ENCODE results near the gene KSR2. TPM values are rescaled to one million over a fixed set of nuclear protein-coding genes. Genes with fewer than 3 reads are reported as not detected.

KSR2 gene
- total RNA-seq, 1 donor from 2014 or later = 0.30 TPM

- no peaks in the 10 kb centered on the region for H3K79me2 ChIP-seq (ENCODE audit: low read depth)
- no peak overlapping the region for H3K4me2 ChIP-seq
- no peak for DNase-seq (ENCODE audit: low spot score)
- Mint-ChIP-seq H3K36me3 (no peaks in the 10 kb centered on the region), H3K9me3 (no peaks in the 10 kb centered on the region), H3K4me3 (no peak overlapping the region), H3K27ac (no peak overlapping the region), H3K27me3 (ENCODE audit: insufficient read depth, low read depth) (no peaks in the 10 kb centered on the region), H3K4me1 (no peaks in the 10 kb centered on the region)
- H3K9ac ChIP-seq = no peak overlapping the region
- no peaks in the 10 kb centered on the region for H3K27me3 ChIP-seq
- H3F3A ChIP-seq (ENCODE audit: low read depth) = no peaks in the 10 kb centered on the region
- H3K9me3 ChIP-seq (ENCODE audit: low read depth) = no peaks in the 10 kb centered on the region
- peaks cover 14% of the 10 kb centered on the region for H3K4me1 ChIP-seq
- H3K4me3 ChIP-seq = no peak overlapping the region
- H3K36me3 ChIP-seq = no peaks in the 10 kb centered on the region
- H2AFZ ChIP-seq (replicated peaks) = no peak overlapping the region
- H4K20me1 ChIP-seq (ENCODE audit: low read depth) = no peaks in the 10 kb centered on the region
- H3K27ac ChIP-seq = no peak overlapping the region
- TF ChIP-seq CTCF (IDR thresholded peaks at IDR 0.05) = no peak
These were observed 307.9 kb downstream of the KSR2 start for GRCh38 chr12:117660896-117661295.

- Mint-ChIP-seq H3K27ac (no peak overlapping the region), H3K27me3 (ENCODE audit: insufficient read depth, low read depth) (no peaks in the 10 kb centered on the region), H3K4me1 (no peaks in the 10 kb centered on the region), H3K36me3 (no peaks in the 10 kb centered on the region), H3K9me3 (no peaks in the 10 kb centered on the region), H3K4me3 (no peak overlapping the region)
- no peak for DNase-seq (ENCODE audit: low spot score)
- Histone ChIP-seq H3K4me2 (no peak overlapping the region), H4K20me1 (ENCODE audit: low read depth) (no peaks in the 10 kb centered on the region), H3K4me3 (no peak overlapping the region), H3K4me1 (no peaks in the 10 kb centered on the region), H3K9ac (no peak overlapping the region), H3F3A (ENCODE audit: low read depth) (no peaks in the 10 kb centered on the region), H2AFZ (replicated peaks) (no peak overlapping the region), H3K27ac (no peak overlapping the region), H3K9me3 (ENCODE audit: low read depth) (no peaks in the 10 kb centered on the region), H3K36me3 (no peaks in the 10 kb centered on the region), H3K79me2 (ENCODE audit: low read depth) (no peaks in the 10 kb centered on the region), H3K27me3 (no peaks in the 10 kb centered on the region)
- TF ChIP-seq CTCF (IDR thresholded peaks at IDR 0.05) = no peak
- no peak for TF ChIP-seq EZH2 (IDR thresholded peaks at IDR 0.05)
- no peak for TF ChIP-seq EZH2phosphoT487 (IDR thresholded peaks at IDR 0.05)
These were observed 310.6 kb downstream of the KSR2 start for GRCh38 chr12:117658226-117658625.

- H3K9me3 Mint-ChIP-seq = peaks cover 11% of the 10 kb centered on the region
- Histone ChIP-seq H3K9ac (no peak overlapping the region), H3K4me1 (peaks cover 6% of the 10 kb centered on the region), H3K27ac (no peak overlapping the region), H3K27me3 (no peaks in the 10 kb centered on the region), H3K79me2 (ENCODE audit: low read depth) (no peaks in the 10 kb centered on the region), H2AFZ (replicated peaks) (no peak overlapping the region), H3K36me3 (no peaks in the 10 kb centered on the region), H3K4me3 (no peak overlapping the region), H3K4me2 (no peak overlapping the region), H3K9me3 (ENCODE audit: low read depth) (no peaks in the 10 kb centered on the region), H4K20me1 (ENCODE audit: low read depth) (no peaks in the 10 kb centered on the region), H3F3A (ENCODE audit: low read depth) (no peaks in the 10 kb centered on the region)
- H3K4me1 Mint-ChIP-seq = no peaks in the 10 kb centered on the region
- no peak for DNase-seq (ENCODE audit: low spot score)
- no peak overlapping the region for H3K27ac Mint-ChIP-seq
- no peak overlapping the region for H3K4me3 Mint-ChIP-seq
- H3K27me3 Mint-ChIP-seq (ENCODE audit: insufficient read depth, low read depth) = peaks cover 11% of the 10 kb centered on the region
- no peaks in the 10 kb centered on the region for H3K36me3 Mint-ChIP-seq
- TF ChIP-seq CTCF (IDR thresholded peaks at IDR 0.05) (no peak), EZH2 (IDR thresholded peaks at IDR 0.05) (no peak), EZH2phosphoT487 (IDR thresholded peaks at IDR 0.05) (no peak)
These were observed 319.0 kb downstream of the KSR2 start for GRCh38 chr12:117649796-117650195.

GRCh38 chr12:117646520-117646919 lies 322.3 kb downstream of the KSR2 start:
- Mint-ChIP-seq H3K27ac (no peak overlapping the region), H3K4me3 (no peak overlapping the region), H3K9me3 (peaks cover 5% of the 10 kb centered on the region), H3K27me3 (ENCODE audit: insufficient read depth, low read depth) (peaks cover 13% of the 10 kb centered on the region), H3K36me3 (no peaks in the 10 kb centered on the region), H3K4me1 (no peaks in the 10 kb centered on the region)
- no peak overlapping the region for H3K27ac ChIP-seq
- peak; percentile 24 for DNase-seq (ENCODE audit: low spot score)
- no peaks in the 10 kb centered on the region for H3K27me3 ChIP-seq
- H3K9ac ChIP-seq = no peak overlapping the region
- H4K20me1 ChIP-seq (ENCODE audit: low read depth) = no peaks in the 10 kb centered on the region
- H3K4me1 ChIP-seq = peaks cover 6% of the 10 kb centered on the region
- TF ChIP-seq EZH2 (IDR thresholded peaks at IDR 0.05) = no peak
- TF ChIP-seq CTCF (IDR thresholded peaks at IDR 0.05) = no peak
- TF ChIP-seq EZH2phosphoT487 (IDR thresholded peaks at IDR 0.05) = no peak
- no peaks in the 10 kb centered on the region for H3K79me2 ChIP-seq (ENCODE audit: low read depth)
- H2AFZ ChIP-seq (replicated peaks) = no peak overlapping the region
- no peak overlapping the region for H3K4me3 ChIP-seq
- H3K9me3 ChIP-seq (ENCODE audit: low read depth) = no peaks in the 10 kb centered on the region
- no peak overlapping the region for H3K4me2 ChIP-seq
- H3F3A ChIP-seq (ENCODE audit: low read depth) = no peaks in the 10 kb centered on the region
- H3K36me3 ChIP-seq = no peaks in the 10 kb centered on the region
